GM21737 (cell line): Measurements from ENCODE around the gene RREB1.
"Not testable (repeated sequence)": the region's sequence is repeated elsewhere in the genome, so short reads cannot be mapped to it uniquely, and the experiment has no call there.

Source experiments
- ATAC-seq: cut with Tn5 transposase; IDR thresholded peaks from one replicate; pipeline ENCODE4 v1.9.1; 2021; ENCODE audit warnings: mild to moderate bottlenecking, moderate library complexity; ENCODE audit not compliant: unreplicated experiment

RREB1 gene

GRCh38 chr6:7274525-7274924, 166.8 kb downstream of the RREB1 start:
- ATAC-seq: not testable (repeated sequence)

- ATAC-seq: no peak
Measured at GRCh38 chr6:7276199-7276524, 168.4 kb downstream of the RREB1 start.

GRCh38 chr6:7282097-7282906, 174.5 kb downstream of the RREB1 start:
- no peak for ATAC-seq

GRCh38 chr6:7283676-7284075, 175.9 kb downstream of the RREB1 start:
- ATAC-seq: no peak

GRCh38 chr6:7285416-7285815, 177.7 kb downstream of the RREB1 start:
- ATAC-seq: no peak

DNA sequence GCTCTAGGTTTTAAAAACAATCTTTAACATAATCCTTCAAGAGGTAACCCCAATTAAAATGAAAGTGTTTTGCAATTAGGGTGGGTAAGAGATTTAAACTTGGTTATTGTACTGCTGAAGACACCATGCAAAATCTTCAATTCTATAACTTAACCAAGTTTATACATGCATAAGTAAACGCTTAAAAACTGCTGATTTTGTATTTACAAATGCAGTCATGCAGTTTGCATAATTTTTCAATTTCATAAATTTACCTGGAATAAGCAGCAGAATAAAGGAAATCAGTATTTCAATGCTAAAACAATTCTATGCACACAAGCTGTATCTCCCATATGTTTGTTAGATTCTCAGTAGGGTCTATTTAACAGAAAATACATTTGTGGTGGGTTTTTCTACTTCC, 182.3 kb downstream of the RREB1 start:
- no peak for ATAC-seq

GRCh38 chr6:7292596-7293255, 185.0 kb downstream of the RREB1 start:
- ATAC-seq: no peak

DNA sequence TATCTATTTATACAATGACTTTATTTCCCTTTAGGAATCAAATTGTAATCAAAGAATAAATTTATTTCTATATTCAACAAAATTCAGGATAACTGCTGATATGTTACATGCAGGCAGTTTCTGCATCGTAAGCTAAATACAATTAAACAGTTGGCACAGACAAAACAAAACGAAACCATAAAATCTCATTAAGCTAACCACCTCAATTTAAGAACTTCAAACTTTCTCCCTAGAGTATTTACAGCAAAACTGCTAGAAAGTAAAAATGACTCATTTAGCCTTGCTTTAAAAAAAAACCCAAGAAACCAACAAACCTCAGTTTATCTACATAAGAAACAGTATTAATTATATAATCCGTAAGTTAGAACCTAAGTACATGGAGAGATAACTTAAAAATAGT, 188.2 kb downstream of the RREB1 start:
- ATAC-seq: no peak

- no peak for ATAC-seq
Measured at GRCh38 chr6:7296602-7297001, 188.8 kb downstream of the RREB1 start.

- no peak for ATAC-seq
Measured at GRCh38 chr6:7298113-7298512, 190.4 kb downstream of the RREB1 start.

- ATAC-seq: no peak
Measured at GRCh38 chr6:7300926-7301325, 193.2 kb downstream of the RREB1 start.
